HG03135 (cell line): Measurements from ENCODE around the gene ZNF296.
A peak's percentile ranks its signal among the peaks of the same experiment; 100 is the strongest.

Experiments
- ATAC-seq: cut with Tn5 transposase; IDR thresholded peaks from one replicate; pipeline ENCODE4 v1.9.1; 2021; ENCODE audit warnings: mild to moderate bottlenecking, moderate library complexity; ENCODE audit not compliant: unreplicated experiment

ZNF296 gene

DNA sequence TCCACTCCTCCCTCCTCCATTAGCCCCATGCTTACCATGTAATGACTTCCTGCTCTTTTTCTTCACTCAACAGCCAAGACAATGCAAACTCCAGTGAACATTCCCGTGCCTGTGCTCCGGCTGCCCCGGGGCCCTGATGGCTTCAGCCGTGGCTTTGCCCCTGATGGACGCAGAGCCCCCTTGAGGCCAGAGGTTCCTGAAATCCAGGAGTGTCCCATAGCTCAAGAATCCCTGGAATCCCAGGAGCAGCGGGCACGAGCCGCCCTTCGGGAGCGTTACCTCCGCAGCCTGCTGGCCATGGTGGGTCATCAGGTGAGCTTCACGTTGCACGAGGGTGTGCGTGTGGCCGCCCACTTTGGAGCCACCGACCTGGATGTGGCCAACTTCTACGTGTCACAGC, 13.8 kb upstream of the ZNF296 start:
- ATAC-seq, result no peak

DNA sequence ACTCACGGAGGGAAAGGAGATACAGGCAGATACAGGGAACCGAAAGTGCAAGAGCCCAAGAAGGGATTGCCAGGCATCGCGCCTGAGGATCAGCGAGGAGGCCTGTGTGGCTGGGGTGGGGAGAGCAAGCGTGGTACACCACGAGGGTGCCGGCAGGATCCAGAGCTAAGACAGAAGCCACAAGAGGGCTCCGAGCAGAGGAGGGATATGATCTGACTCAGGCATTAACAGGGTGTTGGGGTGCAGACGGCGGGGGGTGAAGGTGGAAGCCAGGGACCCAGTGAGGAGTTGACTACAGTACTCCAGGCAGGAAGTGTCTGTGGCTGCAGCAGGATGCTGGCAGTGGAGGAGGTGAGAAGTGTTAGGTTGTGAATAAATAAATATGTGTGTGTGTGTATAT, 11.3 kb upstream of the ZNF296 start:
- no peak for ATAC-seq

DNA sequence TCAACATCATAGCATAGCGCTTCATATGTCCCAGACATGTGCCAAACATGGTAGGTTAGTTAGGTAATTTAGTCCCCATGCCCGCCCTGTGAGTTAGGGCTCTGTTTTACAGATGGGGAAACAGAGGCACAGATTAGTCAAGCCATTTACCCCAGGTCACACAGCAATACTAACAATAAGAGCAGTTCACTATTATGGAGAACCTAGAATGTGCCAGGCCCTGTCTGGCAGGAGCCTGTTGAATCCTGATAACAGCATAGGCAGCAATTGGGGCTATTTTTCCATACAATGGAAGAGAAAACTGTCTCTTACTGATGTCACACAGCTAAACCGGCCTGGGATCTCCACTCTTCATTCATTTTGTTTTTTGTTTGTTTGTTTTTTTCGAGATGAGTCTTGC, 10.2 kb upstream of the ZNF296 start:
- no peak for ATAC-seq

DNA sequence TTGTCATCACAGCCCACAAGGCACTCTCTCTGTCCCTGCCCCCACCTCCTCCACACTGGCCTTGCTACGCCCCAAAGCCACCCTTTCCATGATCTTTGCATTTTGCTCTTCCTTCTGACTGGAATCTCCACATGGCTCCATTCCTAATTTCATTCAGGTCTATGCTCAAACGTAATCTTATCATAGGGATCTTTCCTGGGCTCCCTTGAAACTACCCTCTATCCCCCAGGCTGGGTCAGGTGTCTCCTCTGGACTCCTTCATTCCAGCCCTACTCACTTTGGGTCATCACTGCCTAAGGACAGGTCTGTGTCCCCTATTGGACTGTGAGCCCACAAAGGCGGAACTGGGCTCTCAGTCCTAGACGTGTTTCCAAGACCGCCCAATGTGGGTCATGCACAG, 5.9 kb upstream of the ZNF296 start:
- ATAC-seq, result no peak

DNA sequence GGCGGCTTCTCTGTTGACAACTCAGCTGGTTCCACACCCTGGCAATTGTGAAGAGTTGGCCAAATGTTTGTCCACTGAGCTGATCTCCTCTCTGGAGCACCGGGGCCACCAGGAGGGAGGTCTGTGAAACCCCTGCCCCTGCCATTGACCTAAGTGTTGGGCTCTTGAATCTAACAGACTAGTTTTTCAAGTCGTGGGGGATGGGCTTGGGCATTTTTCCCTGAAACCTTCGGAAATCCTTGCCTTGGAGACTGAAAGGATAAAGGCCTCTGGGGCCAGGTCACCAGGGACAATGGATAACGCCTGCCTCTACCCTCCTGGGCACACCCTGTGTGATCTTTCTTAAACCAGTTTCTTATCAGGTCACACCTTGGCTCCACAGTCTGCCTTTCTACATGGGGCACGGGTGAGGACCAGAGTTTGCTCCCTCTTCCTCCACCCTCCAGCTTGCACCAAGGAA, 3.7 kb upstream of the ZNF296 start:
- no peak for ATAC-seq

DNA sequence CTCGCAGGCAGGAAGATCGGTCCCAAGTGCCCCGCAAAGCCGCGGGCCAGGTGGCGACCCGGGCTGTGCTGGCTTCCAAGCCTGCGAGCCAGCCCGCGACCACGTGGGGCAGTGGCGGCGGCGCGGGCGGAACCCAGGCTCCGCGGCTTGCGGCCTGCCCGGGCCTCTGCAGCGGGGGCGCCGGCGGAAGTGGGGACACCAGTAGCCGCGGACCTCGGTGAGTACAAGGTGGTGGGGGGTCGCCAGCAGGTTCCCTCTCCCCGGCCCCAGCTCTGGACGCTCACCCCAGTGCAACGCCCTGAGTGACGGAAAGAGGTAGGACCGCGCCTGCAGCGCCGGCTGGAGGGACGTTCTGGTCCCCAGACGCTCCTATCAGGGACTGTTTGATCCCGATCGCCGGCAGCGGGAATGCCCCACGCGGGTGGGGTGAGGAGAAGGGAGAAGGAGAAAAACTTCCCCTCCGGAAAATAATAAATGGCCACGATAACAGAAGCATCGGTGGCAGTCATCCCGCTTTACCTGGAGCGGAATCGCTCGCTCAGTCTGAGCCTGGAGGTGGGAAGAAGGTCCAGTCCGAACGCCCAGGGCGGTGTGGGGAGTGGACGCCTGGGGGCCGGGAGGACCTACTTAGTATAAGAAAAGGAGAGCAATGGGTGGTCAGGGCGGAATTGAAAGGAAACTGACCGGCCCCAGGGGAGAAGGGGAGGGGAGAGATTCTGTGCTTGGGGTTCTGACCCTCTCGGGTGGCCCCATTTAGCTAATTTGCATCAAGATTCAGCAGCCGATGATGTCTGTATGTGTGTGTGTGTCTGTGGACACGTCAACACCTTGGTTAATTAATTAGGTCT, 3.0 kb upstream of the ZNF296 start, which contains the start of gene GEMIN7:
TSS of gene GEMIN7 (plus strand) at position 198 of the 848 bp plus-strand sequence. CDS start 10,855 bp downstream, outside the sequence.
- ATAC-seq, result peak; percentile 30

DNA sequence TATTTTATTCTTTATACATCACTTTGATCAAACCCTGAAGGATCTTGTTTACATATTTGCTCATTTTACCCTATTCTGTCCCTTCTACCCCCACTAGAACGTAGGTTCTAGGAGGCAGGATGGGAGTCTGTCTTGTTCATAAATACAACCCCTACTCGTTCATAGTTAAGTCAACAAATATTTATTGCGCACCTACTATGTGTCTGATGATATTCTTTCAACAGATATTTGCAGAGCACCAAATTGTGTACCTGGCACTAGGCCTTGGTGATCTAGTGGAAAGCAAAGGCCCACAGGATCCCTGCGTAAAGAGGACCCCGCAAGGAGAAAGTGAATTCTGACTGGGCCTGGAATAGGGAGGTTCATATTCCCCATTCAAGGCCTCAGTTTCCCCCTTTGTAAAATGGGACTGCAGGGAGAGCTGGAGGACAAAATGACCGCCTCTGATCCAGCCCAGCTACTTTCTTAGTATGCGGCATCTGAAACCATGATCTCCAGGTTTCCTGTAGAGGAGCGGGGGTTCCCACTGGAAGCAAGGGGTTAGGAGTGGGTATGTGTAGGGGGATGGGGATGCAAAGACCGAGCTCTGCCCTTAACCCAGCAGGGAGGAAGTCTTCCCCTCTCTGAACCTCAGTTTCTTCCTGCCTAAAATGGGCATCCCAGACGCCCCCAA, 2.2 kb upstream of the ZNF296 start:
- ATAC-seq, result no peak

DNA sequence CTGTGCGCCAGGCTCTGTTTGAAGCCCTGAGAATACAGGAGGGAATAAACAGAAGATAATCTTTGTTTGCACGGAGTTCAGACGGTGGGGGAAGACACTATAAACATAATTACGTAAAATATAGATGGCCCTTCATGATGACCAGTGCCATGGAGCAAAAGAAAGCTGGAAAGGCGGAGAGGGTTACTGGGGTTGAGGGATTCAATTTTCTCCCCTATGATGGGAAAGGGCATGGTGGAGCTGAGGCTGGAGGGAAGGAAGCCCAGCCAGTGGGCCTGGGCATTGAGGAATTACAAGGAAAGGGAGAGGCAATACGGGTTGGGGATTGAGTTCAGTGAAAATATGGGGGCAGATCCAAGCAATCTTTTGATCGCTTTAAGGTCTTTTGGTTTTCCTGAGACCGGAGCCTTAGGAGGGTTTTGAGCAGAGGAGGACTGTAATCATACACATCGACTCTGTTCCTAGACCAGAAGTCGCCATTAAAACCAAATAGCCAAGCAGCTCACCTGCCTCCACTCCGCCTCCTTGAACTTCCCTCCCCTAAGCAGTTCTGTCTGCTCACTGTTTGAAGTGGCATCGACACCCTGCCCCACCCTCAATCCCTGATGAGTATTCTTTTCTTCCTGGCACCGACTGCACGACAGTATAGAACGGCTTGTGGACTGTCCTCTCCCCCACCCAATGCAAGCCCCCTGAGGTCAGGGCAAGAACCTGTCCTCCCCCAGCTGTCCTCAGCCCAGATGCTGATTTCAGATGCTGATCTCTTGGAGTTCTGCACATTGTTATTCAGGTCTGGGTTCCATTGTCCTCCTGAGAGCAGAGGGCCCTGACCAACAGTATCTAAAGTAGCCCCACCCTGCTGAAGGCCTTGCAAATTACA, 813 bp upstream of the ZNF296 start:
- ATAC-seq, result no peak

DNA sequence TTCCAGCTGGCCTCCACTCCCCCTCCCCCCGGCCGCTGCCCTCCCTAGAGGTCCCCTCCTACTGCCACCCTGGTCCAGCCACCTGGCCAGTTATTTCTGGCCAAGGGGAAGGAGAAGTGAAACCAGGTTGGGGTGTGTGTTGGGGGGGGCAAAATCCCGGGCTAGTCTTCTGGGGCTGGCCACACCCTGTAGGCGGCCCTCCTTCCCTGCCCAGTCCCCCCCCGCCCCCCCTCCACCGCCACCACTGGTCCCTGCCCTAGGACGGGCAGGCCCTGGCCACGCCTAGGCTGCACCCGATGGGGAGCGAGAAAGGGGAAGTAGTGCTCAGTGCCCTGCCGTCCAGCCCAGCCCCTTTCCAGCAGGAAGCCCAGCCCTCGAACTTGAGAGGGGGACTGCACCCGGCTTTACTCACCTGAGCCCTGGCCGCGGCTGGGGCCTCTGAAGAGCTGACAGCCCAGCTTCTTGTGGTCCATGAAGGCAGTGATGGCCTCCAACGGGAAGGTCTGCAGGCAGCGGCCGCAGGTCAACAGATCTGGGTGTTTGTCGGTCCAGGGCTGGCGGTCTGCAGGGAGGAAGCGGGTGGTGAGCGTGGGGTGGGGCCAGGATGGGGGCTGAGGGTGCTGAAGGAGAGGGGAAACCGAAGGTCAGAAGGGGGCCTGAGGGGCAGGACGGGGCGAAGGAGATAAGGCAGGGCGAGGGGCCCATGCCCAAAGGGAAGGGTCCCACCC, 813 bp downstream of the ZNF296 start:
- peak; percentile 50 for ATAC-seq

DNA sequence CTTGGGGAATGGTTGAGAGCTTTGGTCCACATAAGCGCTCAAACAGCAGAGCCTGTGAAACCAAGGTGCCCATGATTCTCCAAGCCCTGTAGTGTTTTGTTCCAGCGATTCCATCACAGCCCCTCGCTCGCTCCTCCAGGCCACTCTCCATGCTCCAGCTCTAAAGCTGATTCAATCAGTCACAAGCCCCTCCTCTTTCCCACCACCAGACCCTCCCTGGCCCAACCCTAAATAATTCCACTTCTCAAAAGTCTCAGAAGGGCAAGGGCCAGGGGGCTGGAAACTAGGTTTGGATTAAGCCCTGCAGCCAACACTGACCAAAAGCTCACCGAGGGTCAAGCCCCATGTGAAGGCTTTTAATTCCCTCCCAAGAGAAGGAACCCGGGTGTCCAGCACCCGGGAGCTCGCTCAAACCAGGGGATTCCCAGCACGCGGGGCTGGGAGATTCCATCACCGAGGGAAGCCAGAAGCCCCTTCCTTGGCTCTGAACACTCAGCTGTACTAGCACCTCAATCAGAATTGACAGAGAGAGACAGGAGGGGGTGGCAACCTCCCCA, 1.5 kb downstream of the ZNF296 start:
- ATAC-seq, result no peak

DNA sequence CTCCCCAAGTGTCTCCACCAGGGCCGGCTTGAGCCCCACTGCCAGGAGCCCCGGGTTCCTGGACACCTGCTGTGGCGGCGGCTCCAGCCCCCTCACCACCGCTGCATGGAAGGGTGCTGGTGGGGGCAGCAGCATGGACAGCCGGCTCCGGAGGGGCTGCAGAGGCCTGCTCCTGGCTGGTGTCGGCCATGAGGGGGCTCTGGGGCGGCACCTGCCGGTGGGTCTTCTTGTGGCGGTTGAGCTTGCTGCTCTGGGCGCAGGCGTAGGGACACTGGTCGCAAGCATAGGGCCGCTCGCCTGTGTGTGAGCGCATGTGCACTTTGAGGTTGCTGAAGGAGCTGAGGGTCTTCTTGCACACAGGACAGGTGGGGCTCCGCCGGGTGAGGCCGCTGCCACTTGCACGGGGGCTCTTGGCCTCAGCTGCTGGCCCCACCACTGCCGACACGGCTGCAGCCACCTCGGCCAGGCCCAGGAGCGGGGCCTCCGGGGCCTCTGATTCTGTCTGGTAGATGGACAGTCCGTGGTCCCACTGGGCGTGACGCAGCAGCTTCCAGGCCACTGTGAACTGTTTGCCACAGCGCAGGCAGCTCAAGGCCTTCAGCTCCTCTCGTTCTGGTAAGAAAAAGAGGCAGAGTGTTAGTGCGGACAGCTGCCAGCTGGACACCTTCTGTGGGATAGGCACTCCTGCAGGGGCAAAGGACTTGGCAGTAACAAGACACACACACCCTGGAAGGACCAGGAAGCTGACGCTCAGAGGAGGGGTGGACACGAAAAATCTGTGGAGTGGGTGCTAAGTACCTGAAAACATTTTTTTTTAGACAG, 4.1 kb downstream of the ZNF296 start:
- ATAC-seq, result no peak

DNA sequence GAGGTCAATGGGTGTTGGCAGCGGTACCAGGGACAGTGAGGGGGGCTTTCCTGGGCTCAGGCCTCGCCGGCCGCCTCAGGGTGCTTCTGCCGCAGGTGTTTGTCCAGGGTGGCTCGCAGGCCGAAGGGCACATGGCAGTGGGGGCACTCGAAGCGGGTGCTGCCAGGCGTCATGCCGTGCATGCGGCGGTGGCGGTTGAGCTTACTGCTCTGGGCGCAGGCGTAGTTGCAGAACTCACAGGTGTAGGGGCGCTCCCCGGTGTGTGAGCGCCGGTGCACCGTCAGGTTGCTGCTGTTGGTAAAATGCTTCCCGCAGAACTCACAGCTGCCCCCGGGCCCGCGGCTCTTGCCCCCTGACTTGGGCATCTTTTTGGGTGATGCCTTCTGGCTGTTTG, 4.7 kb downstream of the ZNF296 start:
- no peak for ATAC-seq

DNA sequence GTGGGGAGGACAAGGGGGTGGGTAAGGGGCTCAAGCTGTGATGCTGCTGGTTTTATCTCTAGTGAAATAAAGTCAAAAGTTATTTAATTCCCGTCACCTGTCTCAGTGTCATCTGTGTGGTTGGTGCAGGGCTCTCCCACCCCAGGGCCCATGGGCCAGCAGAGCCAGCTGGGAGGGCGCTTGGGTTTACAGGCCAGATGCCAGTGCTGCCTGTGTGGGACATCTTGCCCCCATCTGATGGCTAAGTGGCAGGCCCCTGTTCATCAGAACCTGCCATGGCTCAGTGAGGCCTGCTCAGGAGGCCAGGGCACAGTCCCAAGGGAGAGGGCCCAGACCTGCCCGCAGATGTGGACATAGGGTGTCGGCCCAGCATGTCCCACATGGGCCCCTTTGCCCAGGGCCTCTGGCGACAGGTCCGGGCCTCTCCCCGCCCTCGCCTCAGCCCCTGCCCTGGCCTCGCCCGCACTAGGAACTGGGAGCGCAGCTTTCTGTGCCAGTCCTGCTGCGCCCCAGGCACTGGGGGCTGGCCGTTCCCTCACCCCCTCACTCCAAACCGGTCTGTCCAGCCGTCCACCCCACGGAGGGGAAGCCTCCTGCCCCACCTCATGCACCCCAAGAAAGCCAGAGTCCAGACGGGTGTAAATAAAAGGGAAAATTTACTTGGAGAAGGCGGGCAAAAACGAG, 5.3 kb downstream of the ZNF296 start:
- ATAC-seq, result no peak

DNA sequence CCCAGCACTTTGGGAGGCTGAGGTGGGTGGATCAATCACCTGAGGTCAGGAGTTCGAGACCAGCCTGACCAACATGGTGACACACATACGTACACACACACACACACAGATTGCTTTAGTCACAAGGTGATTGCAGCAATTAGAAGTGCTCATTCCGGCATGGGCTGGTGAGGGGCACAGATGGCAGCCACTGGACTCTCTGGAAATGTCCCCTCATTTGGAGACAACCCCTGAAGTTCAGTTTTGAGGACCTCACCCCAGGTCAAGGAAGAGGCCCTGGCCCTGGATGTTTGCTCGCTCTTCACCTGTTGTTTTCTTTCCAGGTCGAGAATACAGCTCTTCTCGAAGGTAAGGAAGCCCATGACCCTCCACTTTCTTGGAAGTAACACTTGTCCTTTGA, 6.1 kb downstream of the ZNF296 start:
- no peak for ATAC-seq

DNA sequence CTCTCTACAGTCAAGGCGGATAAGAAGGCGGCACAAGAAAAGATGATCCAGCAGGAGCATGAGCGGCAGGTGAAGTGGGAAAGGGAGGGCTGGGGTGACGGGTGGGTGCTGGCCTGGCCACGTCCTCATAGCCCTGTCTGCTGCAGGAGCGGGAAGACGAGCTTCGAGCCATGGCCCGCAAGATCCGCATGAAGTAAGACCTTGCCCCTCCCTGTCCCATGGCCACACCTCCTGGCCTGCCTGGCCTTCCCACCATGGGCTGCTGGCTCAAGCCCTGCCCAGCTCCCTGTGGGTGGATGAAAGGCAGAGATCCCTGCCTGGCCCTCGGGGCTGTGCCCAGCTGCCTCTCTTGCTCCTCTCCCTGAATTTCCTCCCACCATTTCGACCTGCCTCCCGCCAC, 7.2 kb downstream of the ZNF296 start:
- no peak for ATAC-seq

DNA sequence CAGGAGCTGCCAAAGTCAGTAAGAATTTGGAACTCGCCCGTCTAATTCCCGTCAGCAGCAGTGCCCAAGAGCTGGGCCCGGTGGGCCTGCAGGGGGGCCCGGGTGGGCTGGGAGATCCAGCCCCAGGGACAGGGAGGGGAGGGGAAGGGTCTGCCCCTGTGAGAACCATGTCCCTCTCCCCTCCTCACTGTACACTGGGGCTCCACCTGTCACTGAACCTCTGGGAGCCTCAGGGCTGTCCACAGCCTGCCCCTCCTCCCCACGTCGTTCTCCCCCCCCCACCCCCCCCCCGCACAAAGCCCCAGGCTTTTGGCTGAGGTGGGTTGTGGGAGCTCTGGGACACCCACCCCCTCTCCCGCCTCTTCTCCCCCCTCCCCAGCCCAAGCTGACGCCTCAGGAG, 8.2 kb downstream of the ZNF296 start:
- ATAC-seq, result no peak

DNA sequence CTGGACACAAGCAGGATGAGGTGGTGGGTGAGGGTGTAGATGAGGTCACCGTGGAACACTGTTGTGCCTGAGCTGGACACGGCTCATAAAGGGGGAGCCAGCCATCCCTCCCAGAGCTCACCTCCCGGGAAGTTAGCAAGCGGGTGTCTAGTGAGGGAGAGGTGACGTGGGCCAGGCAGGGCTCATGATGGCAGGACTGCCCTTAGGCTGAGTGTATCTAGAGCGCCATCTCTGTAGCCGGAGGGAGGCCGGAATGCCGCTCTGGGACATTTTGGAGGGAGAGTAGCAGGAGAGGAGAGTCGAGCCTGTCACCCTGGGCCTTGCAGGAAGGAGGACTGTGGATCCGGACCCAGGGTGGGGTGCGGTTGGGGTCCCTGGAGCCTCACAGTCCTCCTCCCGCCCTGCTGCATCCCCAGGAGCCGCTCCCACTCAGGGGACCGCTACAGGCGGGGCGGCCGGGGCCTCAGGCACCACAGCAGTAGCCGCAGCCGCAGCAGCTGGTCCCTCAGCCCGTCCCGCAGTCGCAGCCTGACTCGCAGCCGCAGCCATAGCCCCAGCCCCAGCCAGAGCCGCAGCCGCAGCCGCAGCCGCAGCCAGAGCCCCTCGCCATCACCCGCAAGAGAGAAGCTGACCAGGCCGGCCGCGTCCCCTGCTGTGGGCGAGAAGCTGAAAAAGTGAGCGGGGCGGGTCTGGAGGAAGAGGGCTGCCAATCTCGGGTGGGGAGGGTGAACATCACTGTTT, 9.2 kb downstream of the ZNF296 start:
- ATAC-seq, result no peak
